Calu3 (cell line): ENCODE results near the gene GLT8D1. TPM values are rescaled to one million over a fixed set of nuclear protein-coding genes. Genes with fewer than 3 reads are reported as not detected.

ENCODE experiments used
- BruUV-seq: library from RNA; stranded (reverse); fragments of 400-500 nt; replicated peaks from 2 replicates; lab custom pipeline; 2021; lab: Mats Ljungman, UMichigan
- CTCF ChIA-PET: fragments of 300-600 bp; sonication (Branson Sonifier 250); formaldehyde crosslinking; loops from one replicate; lab custom pipeline; 2022; ENCODE audit warnings: antibody characterized with exemption; lab: Charles Lee
- DNase-seq: peaks from one replicate; pipeline ENCODE4 v3.0.0; 2022
- H3K27ac Mint-ChIP-seq: one replicate; pipeline ENCODE4 v1.8.0; 2022; ENCODE audit warnings: mixed read lengths; ENCODE audit not compliant: unreplicated experiment
- H3K27me3 Mint-ChIP-seq: one replicate; pipeline ENCODE4 v1.8.0; 2022; ENCODE audit warnings: mixed read lengths; ENCODE audit not compliant: unreplicated experiment
- H3K36me3 Mint-ChIP-seq: one replicate; pipeline ENCODE4 v1.8.0; 2022; ENCODE audit warnings: mild to moderate bottlenecking, moderate library complexity, mixed read lengths; ENCODE audit not compliant: insufficient read depth, unreplicated experiment
- H3K4me1 Mint-ChIP-seq: one replicate; pipeline ENCODE4 v1.8.0; 2022; ENCODE audit warnings: mild to moderate bottlenecking, low read depth, mixed read lengths; ENCODE audit not compliant: unreplicated experiment
- H3K4me3 Mint-ChIP-seq: one replicate; pipeline ENCODE4 v1.8.0; 2022; ENCODE audit warnings: mild to moderate bottlenecking, low read depth, moderate library complexity, mixed read lengths; ENCODE audit not compliant: unreplicated experiment
- H3K9me3 Mint-ChIP-seq: one replicate; pipeline ENCODE4 v1.8.0; 2022; ENCODE audit warnings: low read depth, mixed read lengths; ENCODE audit not compliant: unreplicated experiment
- intact Hi-C: fragments of 100-400 bp; cut with micrococcal nuclease; formaldehyde crosslinking; loops from one replicate; pipeline ENCODE4 v1.10.0; 2022; ENCODE audit not compliant: unreplicated experiment
- total RNA-seq: library from RNA; stranded (reverse); gene quantifications from 2 replicates; pipeline ENCODE4 v1.2.3, GENCODE V29; 2022
- TF ChIP-seq, protein P1 (sequence below): fragments of 200-600 bp; IDR thresholded peaks from one replicate; pipeline ENCODE4 v1.8.0; 2022; ENCODE audit warnings: antibody characterized with exemption; ENCODE audit not compliant: unreplicated experiment

Gene GLT8D1
- total RNA-seq, 1 experiment from 2014 or later, result 36.2 TPM

DNA sequence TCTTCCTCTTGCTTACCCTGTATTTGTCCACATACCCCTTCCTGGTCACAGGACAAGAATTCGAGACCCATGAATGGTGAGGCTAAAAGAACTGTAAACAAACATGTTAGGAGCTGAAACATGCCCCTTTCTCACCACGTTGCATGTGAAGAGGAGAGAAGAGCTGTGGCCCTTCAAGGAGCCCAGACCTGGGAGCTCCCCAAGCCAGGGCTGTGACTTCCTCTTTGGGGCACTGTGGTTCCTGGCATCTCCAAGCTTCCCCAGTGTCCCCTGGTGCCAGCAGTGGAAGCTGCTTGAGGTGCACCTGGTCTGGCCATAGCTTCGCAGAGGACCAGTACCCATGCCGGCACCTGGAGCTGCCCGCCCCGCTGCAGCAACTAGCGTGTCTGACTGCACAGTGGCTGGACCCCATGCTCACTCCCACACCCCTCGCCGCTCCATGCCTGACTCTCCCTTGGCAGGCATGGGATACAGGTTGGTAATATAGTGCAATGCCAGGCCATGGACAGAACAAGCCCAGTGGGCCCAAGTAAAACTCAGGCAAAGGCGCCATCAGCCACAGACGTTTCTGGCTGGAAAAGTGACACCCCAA lies 10.2 kb upstream of the GLT8D1 start:
- H3K27me3 Mint-ChIP-seq, result no peaks in the 10 kb centered on the region
- BruUV-seq, result no TSS peak
- no peaks in the 10 kb centered on the region for H3K9me3 Mint-ChIP-seq
- H3K36me3 Mint-ChIP-seq, result no peaks in the 10 kb centered on the region
- DNase-seq, result no peak
- H3K27ac Mint-ChIP-seq, result no peak overlapping the region
- intact Hi-C loops, result no loop called here
- H3K4me3 Mint-ChIP-seq, result no peak overlapping the region
- no peaks in the 10 kb centered on the region for H3K4me1 Mint-ChIP-seq
- TF ChIP-seq, protein P1, sequence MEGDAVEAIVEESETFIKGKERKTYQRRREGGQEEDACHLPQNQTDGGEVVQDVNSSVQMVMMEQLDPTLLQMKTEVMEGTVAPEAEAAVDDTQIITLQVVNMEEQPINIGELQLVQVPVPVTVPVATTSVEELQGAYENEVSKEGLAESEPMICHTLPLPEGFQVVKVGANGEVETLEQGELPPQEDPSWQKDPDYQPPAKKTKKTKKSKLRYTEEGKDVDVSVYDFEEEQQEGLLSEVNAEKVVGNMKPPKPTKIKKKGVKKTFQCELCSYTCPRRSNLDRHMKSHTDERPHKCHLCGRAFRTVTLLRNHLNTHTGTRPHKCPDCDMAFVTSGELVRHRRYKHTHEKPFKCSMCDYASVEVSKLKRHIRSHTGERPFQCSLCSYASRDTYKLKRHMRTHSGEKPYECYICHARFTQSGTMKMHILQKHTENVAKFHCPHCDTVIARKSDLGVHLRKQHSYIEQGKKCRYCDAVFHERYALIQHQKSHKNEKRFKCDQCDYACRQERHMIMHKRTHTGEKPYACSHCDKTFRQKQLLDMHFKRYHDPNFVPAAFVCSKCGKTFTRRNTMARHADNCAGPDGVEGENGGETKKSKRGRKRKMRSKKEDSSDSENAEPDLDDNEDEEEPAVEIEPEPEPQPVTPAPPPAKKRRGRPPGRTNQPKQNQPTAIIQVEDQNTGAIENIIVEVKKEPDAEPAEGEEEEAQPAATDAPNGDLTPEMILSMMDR, result no peak
- CTCF ChIA-PET, result no interaction called here

- intact Hi-C loops, result no loop called here
- Mint-ChIP-seq H3K4me3 (no peak overlapping the region), H3K27ac (no peak overlapping the region), H3K4me1 (no peaks in the 10 kb centered on the region), H3K27me3 (no peaks in the 10 kb centered on the region), H3K9me3 (no peaks in the 10 kb centered on the region), H3K36me3 (peaks cover 7% of the 10 kb centered on the region)
- CTCF ChIA-PET, result no interaction called here
- no peak for DNase-seq
- TF ChIP-seq, protein P1, result no peak
- BruUV-seq, result no TSS peak
Measured at GRCh38 chr3:52714335-52715302, 9.0 kb upstream of the GLT8D1 start.

- Mint-ChIP-seq H3K27me3 (no peaks in the 10 kb centered on the region), H3K4me3 (no peak overlapping the region), H3K9me3 (no peaks in the 10 kb centered on the region), H3K36me3 (peaks cover 12% of the 10 kb centered on the region), H3K27ac (no peak overlapping the region), H3K4me1 (no peaks in the 10 kb centered on the region)
- DNase-seq, result no peak
- TF ChIP-seq, protein P1, result no peak
- CTCF ChIA-PET, result no interaction called here
- intact Hi-C loops, result no loop called here
- BruUV-seq, result no TSS peak
Measured at GRCh38 chr3:52712291-52713212, 7.0 kb upstream of the GLT8D1 start.

GRCh38 chr3:52710512-52710911 lies 4.9 kb upstream of the GLT8D1 start:
- TF ChIP-seq, protein P1, result no peak
- no TSS peak for BruUV-seq
- Mint-ChIP-seq H3K36me3 (peaks cover 30% of the 10 kb centered on the region), H3K4me1 (no peaks in the 10 kb centered on the region), H3K27ac (no peak overlapping the region), H3K9me3 (no peaks in the 10 kb centered on the region), H3K4me3 (no peak overlapping the region), H3K27me3 (no peaks in the 10 kb centered on the region)
- intact Hi-C loops, result no loop called here
- no peak for DNase-seq
- CTCF ChIA-PET, result no interaction called here
